Measurements from ENCODE around the gene NEU4. TPM values are rescaled to one million over a fixed set of nuclear protein-coding genes. Genes with fewer than 3 reads are reported as not detected.

Gene NEU4
- total and polyA plus RNA-seq, 2 of the 4 experiments (the other 2 are of a cell fraction) = not detected

DNA sequence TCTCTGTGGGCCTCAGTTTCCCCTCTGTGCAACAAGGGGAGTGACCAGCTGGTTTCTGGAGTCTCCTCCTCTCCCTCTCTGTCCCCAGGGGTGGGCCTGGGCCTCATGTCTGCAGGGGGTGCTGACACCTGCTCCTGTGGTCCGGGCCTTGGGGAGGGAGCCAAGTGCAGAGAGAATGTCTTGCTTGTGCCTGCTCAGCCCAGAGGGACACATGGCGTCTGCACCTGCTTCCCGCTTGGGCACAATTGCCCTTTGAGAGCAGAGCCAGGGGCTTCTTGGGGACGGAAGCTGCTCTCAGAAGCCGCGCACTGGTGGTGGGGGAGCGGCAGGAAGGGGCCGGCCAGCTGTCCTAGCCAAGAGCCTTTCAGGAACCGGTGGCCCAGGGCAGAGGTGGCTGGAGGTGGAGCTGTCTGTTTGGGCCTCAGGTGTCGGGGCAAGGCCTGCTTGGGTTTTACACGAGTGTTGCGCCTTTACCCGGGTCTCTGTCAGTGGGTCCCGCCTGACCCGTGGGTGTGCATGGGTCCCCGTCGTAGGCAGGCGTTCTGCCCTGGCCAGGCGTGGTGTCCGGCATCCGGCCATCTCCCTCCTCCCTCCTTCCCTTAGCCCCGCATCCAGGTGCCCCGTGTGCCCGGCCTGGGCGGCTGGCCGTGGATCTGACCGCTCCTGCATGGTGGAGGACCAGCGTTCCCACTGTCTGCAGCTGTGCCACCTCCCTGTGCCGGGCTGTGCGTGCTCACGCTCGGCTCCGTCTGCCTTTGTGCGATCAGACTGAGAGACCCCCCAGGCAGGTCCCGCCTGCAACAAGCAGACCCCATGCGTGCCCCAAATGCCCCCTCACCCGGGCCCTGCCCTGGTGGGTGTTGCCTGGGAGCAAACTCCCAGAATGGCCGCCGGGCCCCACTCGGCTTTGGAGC, 4.0 kb downstream of the NEU4 start (continued):
- TF ChIP-seq RFX5 (IDR thresholded peaks at IDR 0.05; ENCODE audit: low read depth, low read length) = no peak

DNA sequence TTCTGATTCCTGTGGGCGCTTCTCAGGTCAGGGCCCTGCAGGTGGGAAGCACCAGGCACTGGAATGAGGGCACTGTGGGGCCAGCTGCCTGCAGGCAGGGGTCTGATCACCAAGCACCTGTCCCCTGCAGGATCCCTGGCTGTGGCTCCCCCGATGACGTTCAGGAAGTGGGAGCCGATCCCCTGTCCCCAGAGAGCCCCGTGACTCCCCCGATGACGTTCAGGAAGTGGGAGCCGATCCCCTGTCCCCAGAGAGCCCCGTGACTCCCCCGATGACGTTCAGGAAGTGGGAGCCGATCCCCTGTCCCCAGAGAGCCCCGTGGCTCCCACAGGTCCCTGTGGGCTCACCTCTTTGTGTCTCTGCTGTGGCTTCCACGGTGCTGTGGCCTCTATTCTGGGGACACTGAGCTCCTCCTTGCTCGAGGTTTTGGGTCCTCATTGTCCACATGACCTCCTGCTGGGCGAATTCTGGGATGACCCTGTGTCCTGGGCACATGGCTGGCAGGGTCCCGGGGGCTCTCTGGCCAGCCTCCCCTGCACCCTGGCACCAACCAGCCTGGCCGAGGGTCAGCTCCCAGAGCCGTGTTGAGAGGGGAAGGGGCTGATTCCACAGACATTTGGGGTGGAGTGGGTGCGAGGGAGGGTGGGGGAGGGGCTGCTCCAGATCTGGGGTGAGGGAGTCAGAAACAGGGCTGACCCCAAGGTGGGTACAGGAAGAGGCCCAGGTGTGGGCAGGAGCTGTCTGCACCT, 4.8 kb downstream of the NEU4 start:
- Histone ChIP-seq H2AFZ (replicated peaks; ENCODE audit: low read length, poor library complexity) (no peak overlapping the region), H4K20me1 (ENCODE audit: insufficient read depth, low read length) (no peaks in the 10 kb centered on the region; the same call in 1 of the 2 replicates), H3K4ac (ENCODE audit: low read depth, low read length) (no peak overlapping the region), H2AK5ac (ENCODE audit: low read depth, low read length) (no peak overlapping the region), H4K8ac (ENCODE audit: low read depth in 2 of 2, low read length in 2 of 2) (no peak overlapping the region), H2AK9ac (replicated peaks; ENCODE audit: low read depth, low read length, poor library complexity) (no peak overlapping the region), H4K5ac (ENCODE audit: low read depth, low read length) (no peak overlapping the region), H3K27ac (ENCODE audit: insufficient read depth, low read length) (no peak overlapping the region), H2BK5ac (ENCODE audit: low read depth, low read length, poor library complexity, severe bottlenecking) (no peak overlapping the region), H3K4me3 (ENCODE audit: insufficient read depth, low read depth, low read length) (no peak overlapping the region), H3K23ac (ENCODE audit: low read depth, low read length) (no peak overlapping the region), H3K9me3 (ENCODE audit: control insufficient read depth, insufficient read depth, low read length) (no peaks in the 10 kb centered on the region), H3K27me3 (ENCODE audit: control insufficient read depth, insufficient read depth, low read length) (peaks cover 18% of the 10 kb centered on the region), H3K4me1 (ENCODE audit: control insufficient read depth, insufficient read depth, low read length) (no peaks in the 10 kb centered on the region), H2BK15ac (ENCODE audit: low read depth, low read length) (no peak overlapping the region), H3K18ac (ENCODE audit: low read depth, low read length) (no peak overlapping the region), H2BK20ac (ENCODE audit: low read depth, low read length) (no peak overlapping the region), H3K36me3 (ENCODE audit: control insufficient read depth, insufficient read depth, low read length) (no peaks in the 10 kb centered on the region), H4K91ac (ENCODE audit: insufficient read depth, low read depth, low read length) (no peak overlapping the region), H3K79me1 (ENCODE audit: low read depth in 1 of 2, low read length in 2 of 2) (no peaks in the 10 kb centered on the region), H3K14ac (replicated peaks; ENCODE audit: low read depth, low read length) (no peak overlapping the region), H3K9ac (ENCODE audit: low read depth, low read length) (no peak overlapping the region), H3K56ac (ENCODE audit: extremely low read depth, insufficient read depth, low read length) (no peak overlapping the region), H3K4me2 (ENCODE audit: low read depth, low read length) (no peak overlapping the region), H2BK120ac (ENCODE audit: low read depth, low read length) (no peak overlapping the region), H3K9me1 (ENCODE audit: insufficient read depth, low read length) (no peaks in the 10 kb centered on the region)
- ChIA-PET CTCF (no interaction called here), POLR2A (ENCODE audit: unreplicated experiment) (no interaction called here)
- DNase-seq (no peak), ATAC-seq (ENCODE audit: low read depth) (no peak)
- BruUV-seq (replicated peaks) = no TSS peak
- intact Hi-C loops (cut with micrococcal nuclease) = no loop called here
- TF ChIP-seq POLR2A (IDR thresholded peaks at IDR 0.05; ENCODE audit: low read depth, low read length) (no peak), MXI1 (IDR thresholded peaks at IDR 0.05; ENCODE audit: borderline replicate concordance, low read depth, low read length) (no peak), BHLHE40 (IDR thresholded peaks at IDR 0.05; ENCODE audit: low read depth, low read length) (no peak), MAZ (IDR thresholded peaks at IDR 0.05; ENCODE audit: borderline replicate concordance, low read depth, low read length) (no peak)
- TF ChIP-seq, protein P1, sequence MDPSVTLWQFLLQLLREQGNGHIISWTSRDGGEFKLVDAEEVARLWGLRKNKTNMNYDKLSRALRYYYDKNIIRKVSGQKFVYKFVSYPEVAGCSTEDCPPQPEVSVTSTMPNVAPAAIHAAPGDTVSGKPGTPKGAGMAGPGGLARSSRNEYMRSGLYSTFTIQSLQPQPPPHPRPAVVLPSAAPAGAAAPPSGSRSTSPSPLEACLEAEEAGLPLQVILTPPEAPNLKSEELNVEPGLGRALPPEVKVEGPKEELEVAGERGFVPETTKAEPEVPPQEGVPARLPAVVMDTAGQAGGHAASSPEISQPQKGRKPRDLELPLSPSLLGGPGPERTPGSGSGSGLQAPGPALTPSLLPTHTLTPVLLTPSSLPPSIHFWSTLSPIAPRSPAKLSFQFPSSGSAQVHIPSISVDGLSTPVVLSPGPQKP (IDR thresholded peaks at IDR 0.05; ENCODE audit: borderline replicate concordance, low read depth, low read length) = no peak
- dilution Hi-C loops (cut with HindIII; ENCODE audit: low sequenced_read_pairs, unreplicated experiment) = no loop called here
- 51% methylated on average over 4 of the region's 20 CpGs; no CpG with 5 or more reads in 1 of the 2 experiments for WGBS, 2 experiments (ENCODE audit: extremely low coverage in 2 of 2, insufficient read length in 1 of 2)
- in situ Hi-C loops (cut with MboI; ENCODE audit: low sequenced_read_pairs) = no loop called here
